Measurements from ENCODE around the gene OCA2.

Gene OCA2

DNA sequence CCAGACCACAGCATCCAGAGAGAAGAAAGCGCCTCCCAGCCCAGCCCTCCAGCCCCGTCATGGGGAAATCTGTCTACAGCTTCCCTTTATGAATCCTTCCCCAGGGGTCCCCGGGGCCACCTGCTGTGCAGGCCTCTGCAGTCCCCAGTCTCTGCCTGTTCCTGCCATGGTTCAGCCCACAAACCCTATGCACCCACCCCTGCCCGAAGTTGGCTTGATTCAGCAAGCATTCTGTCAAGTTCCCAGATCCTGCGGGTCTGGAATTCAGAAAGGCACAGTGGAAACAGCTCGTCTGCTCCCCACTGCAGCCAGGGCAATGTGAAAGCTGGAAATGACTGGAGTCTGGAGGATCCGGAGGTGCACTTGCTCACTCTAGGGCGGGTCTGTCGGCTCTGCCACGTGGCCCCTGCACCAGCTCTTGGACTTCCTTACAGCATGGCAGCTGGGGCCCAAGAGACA lies 2.9 kb upstream of the OCA2 start:
- no peak for DNase-seq

DNA sequence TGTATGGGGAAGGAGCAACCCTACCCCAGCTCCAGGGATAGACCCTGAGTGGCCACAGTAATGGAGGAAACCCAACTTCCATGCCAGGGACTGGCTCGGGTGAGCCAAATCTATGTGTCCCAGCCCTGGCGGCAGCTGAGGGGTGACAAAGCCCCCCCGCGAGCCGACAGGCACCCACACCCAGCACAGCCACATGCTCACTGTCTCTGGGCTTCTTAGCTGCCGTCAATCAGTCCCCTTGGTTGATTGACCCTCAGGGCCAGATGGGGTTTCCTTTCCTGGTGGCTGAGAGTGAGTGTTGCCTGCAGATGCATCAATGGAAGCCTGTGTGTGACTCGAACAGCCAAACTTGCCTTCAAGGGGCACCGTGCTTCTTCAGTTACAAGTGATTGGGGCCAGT lies 2.1 kb upstream of the OCA2 start:
- no peak for DNase-seq

DNA sequence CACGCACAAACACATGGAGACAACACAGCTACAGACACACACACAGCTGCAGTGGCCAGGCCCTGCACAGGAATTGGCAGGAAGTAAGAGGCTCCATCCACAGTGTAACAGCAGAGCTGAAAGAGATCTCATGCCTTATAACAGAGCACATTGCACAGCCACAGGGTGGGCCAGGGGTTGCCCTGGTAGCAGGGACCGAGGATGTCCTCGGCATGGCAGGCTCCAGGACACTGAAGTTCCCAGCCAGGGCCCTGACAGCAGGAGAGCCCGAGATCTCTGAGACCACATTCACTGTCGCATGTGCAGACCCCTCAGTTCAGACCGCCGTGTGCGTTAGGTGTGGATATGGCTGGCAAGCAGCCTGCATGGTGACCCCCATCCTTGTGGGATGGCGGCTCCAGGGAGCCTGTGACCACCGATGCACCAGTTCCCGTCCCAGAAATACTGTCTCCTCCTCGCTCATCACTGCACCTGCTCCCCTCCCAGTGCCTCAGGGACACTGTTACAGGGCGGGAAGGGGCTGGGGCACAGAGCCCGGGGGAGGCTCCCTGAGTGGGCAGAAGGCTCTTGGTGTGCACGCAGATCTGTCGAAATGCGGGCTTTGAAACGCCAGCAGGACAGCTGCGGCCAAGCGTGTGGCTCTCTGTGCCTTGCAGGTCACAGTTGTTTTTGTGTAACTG lies 1.5 kb upstream of the OCA2 start:
- no peak for DNase-seq

DNA sequence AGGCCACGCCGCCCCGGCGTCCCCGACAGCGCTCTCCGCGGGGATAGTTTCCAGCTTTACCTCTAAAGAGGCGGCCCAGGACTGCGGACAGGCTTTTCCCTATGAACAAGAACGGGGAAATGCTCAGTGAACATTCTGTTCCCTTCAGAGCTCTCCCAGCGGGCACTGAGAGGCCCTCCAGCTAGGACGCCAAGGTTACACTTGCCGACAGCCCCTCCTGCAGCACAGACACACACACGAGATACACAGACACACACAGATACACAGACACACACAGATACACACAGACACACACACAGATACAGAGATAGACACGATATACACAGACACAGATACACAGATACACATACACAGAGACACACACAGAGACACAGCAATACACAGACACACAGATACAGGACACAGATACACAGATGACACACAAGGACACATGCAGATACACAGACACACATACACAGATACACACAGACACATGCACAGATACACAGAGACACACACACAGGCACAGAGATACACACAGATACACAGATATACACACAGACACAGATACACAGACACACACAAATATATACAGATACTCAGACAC lies 533 bp upstream of the OCA2 start:
- no peak for DNase-seq

DNA sequence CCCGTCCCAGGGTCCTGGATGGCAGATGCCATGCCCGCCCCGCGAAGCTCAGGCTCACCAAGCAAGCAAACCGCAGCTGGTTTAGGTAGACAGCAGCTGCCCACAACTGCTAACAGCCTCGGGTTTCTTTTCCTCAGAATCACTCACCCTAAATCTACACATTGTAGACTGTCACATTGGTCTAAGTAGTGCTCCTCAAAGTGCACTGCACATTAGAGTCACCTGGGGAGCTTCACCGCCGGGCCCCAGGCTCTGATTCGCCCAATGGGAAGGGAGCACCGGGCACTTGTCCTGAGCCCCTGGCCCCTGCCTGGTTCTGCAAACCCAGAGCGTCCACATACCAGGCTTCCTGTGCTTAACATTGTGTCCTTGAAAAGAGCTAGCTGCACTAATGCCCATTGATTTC lies 752 bp downstream of the OCA2 start:
- DNase-seq, result no peak

DNA sequence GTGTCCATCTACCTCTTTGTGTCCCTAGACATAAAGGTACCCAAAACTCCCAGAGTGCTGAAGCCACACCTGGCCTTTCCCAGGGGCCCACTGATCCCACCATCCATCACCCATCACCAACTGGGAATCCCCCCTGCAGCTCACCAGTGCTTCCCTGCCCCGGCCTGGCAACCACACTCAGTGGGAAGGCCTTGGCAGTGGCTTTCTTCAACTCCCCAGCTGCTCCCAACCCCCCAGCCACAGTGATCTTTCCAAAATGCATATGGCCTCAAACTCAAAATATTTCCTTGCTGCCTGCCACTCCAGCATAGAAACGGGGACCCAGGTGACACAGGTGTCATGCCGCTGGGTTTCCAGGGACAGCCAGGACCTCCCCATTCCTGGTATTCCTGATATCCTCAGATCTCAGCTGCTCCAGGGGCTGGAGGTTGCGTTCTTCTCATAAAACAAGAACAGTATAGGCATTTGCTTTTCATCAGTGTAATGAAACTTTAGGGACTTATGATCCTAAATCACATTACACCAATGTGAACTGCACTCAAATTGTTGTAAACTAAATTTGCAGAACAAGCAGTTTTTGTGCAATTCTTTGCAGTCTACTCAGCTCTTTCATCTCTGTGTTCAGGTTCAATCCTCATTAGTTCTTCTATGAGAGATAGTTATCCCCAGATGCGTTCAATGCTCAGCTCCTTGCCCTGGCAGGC lies 1.3 kb downstream of the OCA2 start:
- no peak for DNase-seq

DNA sequence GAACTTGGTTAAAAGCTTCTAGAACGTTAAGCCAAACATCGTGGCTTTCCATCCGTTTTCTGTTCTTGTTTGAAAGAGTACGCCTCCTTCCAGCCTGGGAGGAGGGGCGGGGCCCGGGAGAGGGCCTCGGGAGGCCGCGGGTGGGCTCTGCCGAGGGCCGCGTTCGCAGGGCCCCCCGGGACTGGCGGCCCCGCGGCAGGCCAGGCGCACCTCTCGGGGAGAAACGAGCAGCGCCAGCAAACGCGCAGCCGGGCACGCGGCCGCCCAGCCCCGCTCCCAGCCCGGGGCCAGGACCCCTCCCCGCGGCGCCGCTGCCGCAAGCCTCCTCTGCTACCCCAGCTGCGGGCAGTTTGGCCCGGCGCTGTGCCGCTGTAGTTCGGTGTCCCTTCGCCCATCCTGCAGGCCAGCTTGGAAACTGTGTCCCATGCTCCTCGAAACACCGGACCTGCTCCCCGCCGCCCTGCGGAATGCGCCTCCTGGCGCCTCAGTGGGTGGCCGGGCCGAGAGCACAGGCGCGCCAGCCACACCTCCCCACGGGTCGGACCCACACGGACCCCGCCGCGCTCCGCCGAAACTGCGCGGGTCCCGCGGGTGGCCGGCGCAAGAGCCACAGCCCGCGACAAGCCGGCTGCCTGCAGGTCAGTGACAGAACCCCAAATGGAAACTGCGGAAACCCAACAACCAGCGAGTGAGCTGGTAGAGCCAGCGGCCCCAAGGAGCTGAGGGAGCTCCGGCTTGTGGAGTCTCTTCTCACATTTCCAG lies 2.3 kb downstream of the OCA2 start:
- DNase-seq, result no peak

DNA sequence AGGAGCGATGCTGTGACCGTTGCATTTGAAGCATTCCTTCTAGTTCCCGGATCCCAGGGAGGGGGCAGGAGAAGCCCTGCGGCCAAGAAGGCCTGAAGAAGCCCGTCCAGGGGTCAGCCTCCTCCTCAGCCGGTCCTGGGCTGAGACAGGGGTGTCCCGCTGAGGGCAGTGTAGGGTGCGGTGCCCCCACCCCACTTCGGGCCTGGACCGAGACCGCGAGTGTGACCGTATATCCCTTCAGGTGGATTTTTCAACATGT lies 2.8 kb downstream of the OCA2 start:
- DNase-seq, result no peak

DNA sequence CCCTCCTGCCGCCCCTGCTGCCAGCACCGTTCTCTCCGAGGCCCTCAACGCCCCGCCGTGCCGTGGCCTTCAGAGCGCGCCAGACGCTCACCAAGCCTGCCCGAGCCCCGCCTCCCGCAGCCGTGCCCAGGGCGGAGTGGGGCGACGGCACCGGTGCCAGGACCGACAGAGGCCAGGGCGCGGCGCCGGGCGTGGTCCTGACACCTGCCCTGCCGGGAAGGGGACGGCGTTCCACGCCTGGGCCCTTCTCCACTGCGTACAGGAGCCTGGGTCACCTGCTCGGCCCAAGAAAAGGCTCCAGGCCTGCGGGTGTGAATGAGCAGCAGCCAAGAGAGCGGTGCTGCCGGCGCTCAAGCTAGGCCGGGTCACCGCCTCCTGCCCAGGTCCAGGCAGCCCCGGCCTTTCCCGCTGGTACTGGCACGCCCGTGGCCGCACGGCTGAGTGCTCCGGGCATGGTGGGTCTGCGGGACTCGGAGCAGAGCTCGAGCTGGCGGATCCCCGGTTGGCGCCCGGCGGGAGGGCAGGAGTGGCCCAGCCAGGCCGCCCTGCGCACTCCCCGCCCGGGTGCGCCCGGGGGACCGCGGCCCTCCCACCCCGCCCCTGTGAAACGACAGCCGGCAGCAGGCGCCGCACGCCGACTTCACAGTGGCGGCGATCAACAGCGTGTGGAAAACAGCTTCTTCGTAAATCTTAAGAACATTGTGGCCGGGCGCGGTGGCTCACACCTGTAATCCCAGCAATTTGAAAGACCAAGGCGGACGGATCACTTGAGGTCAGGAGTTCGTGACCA lies 4.2 kb downstream of the OCA2 start:
- DNase-seq, result no peak

DNA sequence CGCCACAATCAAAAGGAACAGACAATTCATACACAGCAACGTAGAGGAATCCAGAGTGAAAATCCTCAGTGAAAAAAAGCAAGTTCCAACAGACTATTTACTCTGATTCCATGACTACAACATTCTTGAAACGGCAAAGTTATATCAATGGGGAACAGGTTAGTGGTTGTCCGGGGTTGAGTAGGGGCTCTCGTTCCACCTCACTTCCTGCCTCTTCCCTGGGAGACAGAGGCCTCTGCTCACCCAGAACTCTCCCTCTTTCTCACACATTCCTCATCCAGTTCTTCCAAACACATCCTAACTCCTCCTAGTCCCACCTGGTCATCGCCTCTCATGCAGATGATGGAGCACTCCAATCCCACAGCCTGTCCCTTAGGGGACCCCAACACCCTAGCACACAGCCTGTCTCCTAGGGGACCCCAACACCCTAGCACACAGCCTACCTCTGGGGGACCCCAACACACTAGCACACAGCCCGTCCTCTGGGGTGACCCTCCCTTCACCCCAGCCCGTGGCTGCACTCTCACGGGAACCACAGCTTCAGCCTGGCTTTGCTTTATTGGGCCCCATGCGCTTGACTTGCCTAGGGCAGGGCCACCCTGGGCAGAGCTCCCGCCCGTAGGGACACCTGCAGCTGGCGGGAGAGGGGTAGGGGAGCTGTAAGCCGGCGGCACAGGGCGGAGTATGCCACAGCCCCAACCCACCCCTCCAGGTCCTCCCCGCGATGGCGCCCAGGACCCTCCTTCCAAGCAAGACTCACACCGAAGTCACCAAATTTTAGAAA lies 5.2 kb downstream of the OCA2 start:
- no peak for DNase-seq

DNA sequence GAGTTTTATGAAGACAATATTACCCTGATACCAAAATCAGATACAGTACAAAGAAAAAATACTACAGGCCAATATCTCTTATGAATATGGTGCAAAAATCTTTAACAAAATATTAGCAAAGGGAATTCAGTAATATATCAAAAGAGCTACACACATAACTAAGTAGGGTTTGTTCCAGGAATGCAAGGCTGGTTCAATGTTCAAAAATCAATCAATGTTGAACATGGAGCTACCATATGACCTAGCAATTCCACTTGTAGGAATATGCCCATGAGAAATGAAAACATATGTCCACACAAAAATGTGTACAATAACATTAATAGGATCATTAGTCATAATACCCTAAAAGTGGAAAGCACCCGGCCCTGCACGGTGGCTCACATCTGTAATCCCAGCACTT lies 7.8 kb downstream of the OCA2 start:
- DNase-seq, result no peak

DNA sequence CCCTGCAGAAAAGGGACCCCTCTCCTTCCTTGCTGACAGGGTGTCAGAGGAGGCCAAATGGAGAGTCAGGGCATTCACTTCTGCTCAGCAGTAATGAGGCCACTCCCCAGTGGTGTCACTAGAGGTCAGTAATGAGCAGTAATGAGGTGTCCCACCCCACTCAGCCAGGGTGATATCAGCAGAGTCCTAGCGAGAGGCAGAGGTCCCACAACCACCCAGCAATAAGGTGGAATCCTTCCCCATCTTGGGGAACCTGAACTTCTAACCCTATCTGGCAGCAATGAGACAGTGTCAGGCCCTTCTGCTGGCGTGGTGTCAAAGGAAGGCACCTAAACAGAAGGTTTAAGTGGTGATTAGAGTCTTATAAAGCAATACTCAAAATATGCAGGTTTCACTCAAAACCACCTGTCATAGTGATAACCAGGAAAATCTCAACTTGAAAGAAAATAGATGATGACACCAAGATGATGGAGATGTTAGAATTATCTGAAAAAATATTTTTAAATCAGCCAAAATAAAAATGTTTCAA lies 12.9 kb downstream of the OCA2 start:
- peak; percentile 22 for DNase-seq

DNA sequence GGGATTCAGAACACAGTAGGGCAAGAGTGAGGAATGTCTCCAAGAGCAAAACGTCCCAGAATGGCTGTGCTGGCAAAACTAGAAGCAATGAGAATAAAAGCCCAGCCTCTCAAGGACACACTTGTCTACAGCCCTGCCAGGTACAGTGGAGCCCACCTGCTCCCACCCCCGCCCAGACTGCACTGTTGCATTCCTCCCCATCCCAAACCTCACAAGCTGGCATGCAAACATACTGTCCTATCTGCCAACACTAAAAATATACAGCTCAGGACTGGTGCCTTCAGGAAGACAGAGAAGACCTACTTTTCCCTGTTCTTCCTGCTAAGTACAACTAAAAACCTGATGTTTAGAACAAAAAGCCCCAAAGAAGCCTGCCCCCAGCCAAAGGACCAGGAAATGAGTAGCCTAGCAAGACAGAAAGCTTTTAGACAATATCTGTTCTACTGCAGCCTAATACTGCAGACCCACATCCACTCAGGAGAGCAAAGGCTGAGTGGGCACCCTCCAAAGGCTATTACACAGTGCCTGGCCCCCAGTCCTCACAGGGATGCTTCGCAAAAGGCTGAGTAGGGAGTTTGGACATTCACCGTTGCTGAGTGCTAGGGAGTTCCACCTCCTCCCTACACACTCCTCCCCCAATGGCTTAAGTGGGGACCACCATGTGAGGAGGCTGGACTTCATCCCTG lies 13.5 kb downstream of the OCA2 start:
- no peak for DNase-seq

DNA sequence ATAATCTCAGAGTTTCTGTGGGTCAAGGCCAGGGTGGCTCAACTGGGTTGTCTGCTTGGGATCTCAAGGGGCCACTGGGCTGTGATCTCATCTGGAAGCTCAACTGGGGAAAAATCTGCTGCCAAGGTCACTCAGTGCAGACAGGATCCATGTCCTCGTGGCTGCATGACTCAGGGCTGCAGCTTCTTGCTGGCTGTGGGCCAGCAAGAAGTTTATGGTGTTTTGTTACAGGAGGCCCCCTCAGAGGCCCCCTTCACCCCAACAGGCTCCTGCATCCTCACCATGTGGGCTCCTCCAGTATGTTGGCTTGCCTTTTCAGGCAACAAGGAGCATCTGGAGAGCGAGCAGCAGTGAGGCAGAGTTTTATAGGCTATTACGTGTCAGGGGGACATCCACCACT lies 14.6 kb downstream of the OCA2 start:
- no peak for DNase-seq

DNA sequence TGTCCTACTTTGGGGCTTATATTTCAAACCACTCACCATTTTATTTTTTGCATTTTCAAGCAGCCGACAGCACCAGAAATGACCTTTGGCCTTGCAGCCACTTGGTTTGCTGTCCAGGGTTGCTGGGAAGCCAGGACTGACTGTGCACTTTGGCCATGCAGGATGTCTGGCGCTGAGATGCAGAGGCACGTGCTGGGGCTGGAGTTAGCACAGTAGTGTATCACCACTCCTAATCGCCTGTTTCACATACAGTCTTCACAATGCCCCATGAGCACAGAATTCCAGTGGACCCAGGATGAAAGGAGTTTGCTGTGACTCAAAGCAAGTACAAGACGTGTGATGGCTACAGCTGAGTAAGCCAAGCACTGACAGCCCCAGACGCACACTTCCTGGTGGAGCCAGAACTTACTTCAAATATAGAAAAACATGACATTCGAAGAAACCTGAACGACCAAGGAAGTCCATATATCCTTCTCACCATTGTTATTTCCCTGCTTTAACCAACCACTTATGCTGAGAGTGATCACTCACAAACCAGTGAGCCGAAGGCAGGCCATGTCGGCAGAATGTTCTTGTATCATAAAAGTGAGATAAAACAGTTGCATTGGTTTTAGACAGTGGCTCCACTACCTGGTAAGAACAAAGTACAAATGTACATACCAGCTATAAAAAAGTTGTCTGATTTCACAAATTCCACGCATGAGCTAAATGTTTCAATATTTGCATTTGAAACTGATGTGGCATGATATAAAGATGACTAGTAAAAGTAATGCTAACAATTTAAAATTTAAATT lies 16.0 kb downstream of the OCA2 start:
- DNase-seq, result no peak

DNA sequence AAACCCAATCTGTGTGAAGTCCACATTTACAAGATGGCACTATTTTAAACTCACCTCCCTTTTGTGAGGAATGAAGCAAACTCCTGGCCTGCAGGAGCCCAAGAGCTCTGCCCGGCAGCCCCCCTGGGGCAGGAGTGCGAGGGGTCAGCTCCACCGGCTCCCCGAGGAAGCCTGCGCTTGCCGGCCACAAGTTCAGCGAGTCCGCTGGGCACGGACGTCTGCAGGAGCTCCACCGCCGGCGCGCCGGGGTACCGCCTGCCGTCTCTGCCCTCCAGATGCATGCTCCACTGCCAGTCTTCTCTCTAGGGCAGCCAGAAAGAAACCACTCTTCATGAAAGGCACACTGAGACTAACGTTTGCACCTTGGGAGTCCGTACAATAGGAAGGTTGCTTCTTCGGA lies 17.5 kb downstream of the OCA2 start:
- DNase-seq, result no peak

DNA sequence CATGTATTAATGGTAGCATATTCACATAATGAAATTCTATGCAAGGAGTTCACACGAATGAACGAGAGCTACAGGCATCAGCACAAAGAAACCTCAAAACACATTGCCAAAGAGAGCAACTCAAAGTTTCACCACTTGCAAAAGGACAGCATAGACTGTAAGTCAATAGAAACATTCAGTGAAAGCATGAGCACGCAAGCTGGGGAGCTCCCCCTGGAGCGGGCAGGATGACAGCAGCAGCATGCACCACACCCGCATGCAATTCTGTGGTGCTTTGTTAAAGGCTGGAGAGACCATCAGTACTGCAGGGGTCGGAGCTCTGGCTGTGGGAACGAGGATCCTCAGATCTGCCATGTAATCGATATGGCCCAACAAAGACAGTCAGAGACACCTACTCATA lies 18.7 kb downstream of the OCA2 start:
- no peak for DNase-seq

DNA sequence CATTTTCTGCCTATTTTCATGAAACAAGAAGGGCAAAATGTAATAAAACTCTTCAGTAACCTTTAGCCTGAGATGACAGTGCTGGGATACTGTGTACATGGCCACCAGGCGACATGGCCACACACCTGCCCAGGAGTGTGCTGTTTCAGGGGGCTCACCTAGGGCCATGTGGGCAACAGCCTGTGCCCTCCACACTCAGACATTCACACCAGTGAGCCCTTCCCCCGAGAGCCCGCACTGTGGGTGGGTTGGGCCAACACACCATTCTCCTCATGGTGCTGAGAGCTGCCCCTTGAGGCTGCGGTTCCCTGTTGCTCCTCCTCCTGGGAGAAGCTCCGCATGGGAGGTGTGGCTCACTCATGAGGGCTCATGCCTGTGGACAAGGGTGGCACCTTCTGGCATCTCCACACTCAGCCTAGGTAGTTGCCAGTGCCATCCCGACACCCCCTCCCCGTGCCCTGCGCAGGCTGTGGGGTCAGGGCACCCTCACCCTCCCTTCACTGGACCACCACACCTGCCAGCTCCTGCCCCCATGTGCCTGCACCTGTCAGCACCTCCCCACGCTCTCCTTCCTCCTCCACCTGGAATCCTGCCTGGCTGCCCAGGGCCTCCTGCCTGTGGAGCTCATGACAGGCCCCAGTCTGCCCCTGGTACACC lies 19.7 kb downstream of the OCA2 start:
- DNase-seq, result no peak

DNA sequence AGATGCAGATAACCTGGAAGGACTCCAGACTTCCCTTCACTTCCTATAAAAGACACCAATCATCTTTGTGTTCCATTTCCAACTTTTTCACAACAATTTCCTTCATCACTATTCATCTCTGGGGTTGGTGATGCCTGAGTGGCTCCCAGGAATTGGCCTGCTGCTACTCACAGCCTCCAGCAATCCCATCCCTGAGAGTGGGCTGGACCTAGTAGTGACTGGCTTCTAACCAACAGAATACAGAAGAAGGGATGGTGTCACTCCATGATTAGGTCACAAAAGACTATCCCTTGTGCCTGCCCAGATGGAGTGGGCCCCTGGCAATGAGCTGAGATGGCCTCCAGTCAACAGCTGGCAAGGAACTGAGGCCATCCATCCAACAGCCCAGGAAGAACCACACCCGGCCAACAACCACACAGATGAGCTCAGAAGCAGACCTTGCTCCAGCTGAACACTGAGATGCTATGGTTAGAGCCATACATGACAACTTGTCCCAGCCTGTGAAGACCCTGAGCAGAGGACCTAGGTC lies 20.9 kb downstream of the OCA2 start:
- DNase-seq, result no peak

DNA sequence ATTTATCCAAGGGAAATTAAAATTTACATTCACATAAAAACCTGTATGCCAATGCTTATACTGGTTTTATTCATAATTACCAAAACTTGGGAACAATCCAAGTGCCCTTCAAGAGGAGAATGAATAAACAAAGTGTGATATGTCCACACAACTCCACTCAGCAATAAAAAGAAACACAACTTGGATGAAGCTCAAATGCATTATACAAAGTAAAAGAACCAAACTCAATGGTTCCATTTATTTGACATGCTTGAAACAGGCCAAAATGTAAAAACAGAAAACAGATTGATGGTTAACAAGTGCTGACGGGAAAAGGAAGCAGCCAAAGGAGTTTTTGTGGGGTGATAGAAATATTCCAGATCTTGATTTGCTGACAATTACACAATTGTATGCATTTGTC lies 23.5 kb downstream of the OCA2 start:
- DNase-seq, result no peak
